Muscle of arm (tissue), 12 donors: ENCODE measurements around the gene LIX1. TPM values are rescaled to one million over a fixed set of nuclear protein-coding genes. Genes with fewer than 3 reads are reported as not detected.

Experiments used
- polyA plus RNA-seq, 12 donors: library from polyadenylated mRNA; unstranded; fragments of 120-200 nt; gene quantifications; one replicate each; pipeline ENCODE4 v1.2.1, GENCODE V29; 2013; ENCODE audit not compliant: insufficient read length in 12 of 12

Gene LIX1
- polyA plus RNA-seq, 12 donors = 3.3 to 9.3 (median 6.7) TPM; not detected in 1

Other genes with a start within 250 kb of the LIX1 start
- gene LNPEP, start 206.5 kb downstream of the LIX1 start, polyA plus RNA-seq = 10 to 100 TPM in 11 of 12 donors, not detected in 1; 16.4 to 28.3 (median 21.6) TPM
- gene RIOK2, start 40.6 kb upstream of the LIX1 start, polyA plus RNA-seq = 10 to 100 TPM in 11 of 12 donors, not detected in 1; 15.8 to 44.9 (median 37.3) TPM